Panc1 (cell line): Measurements from ENCODE around the gene MACROD2. TPM values are rescaled to one million over a fixed set of nuclear protein-coding genes. Genes with fewer than 3 reads are reported as not detected.
"Not testable (repeated sequence)": the region's sequence is repeated elsewhere in the genome, so short reads cannot be mapped to it uniquely, and the experiment has no call there.

Experiments used
- ATAC-seq: fragments of 200-7000 bp; cut with Tn5 transposase; 2 replicates; pipeline ENCODE4 v1.9.1; 2020; ENCODE audit warnings: mild to moderate bottlenecking, moderate library complexity
- BruUV-seq: library from RNA; stranded (reverse); fragments of 400-500 nt; replicated peaks from 2 replicates; lab custom pipeline; 2021; lab: Mats Ljungman, UMichigan
- CTCF ChIA-PET: fragments of 300-600 bp; sonication (Branson Sonifier 250); formaldehyde crosslinking; loops from one replicate; lab custom pipeline; 2022; ENCODE audit warnings: antibody characterized with exemption; lab: Charles Lee
- POLR2A ChIA-PET: fragments of 300-600 bp; sonication (Branson Sonifier 250); formaldehyde crosslinking; loops from one replicate; lab custom pipeline; 2022; ENCODE audit warnings: antibody characterized with exemption; lab: Charles Lee
- DNase-seq: peaks from one replicate; pipeline ENCODE4 v3.0.0-alpha.2; 2010; ENCODE audit warnings: low read depth, low spot score
- H3K27ac ChIP-seq: 2 replicates; pipeline ENCODE4 v1.5.1; 2011; ENCODE audit warnings: mild to moderate bottlenecking, low read length, inconsistent platforms
- H3K27me3 ChIP-seq: fragments of 200-500 bp; sonication (Bioruptor generic); 2 replicates; pipeline ENCODE4 v1.6.0; 2014; ENCODE audit warnings: low read length, inconsistent platforms; ENCODE audit not compliant: control insufficient read depth, insufficient read depth
- H3K36me3 ChIP-seq: fragments of 200-500 bp; sonication (Bioruptor generic); 2 replicates; pipeline ENCODE4 v1.5.1; 2014; ENCODE audit warnings: inconsistent platforms, mild to moderate bottlenecking, low read length, moderate library complexity; ENCODE audit not compliant: control insufficient read depth, insufficient read depth
- H3K4me1 ChIP-seq: 2 replicates; pipeline ENCODE4 v1.5.1; 2011; ENCODE audit warnings: inconsistent platforms, mild to moderate bottlenecking, low read length, moderate library complexity; ENCODE audit not compliant: control insufficient read depth, insufficient read depth
- H3K4me3 ChIP-seq, 2 experiments: 2 replicates each; pipeline ENCODE4 v1.5.1; 2011 to 2012; ENCODE audit warnings: low read depth in 2 of 2, low read length in 2 of 2, mild to moderate bottlenecking in 2 of 2, inconsistent platforms in 1 of 2, moderate library complexity in 1 of 2
- H3K9me3 ChIP-seq: fragments of 200-500 bp; sonication (Bioruptor generic); 2 replicates; pipeline ENCODE4 v1.5.1; 2014; ENCODE audit warnings: low read depth, mild to moderate bottlenecking, inconsistent platforms, low read length, moderate library complexity; ENCODE audit not compliant: control insufficient read depth, insufficient read depth
- POLR2AphosphoS5 ChIP-seq: IDR thresholded peaks from 2 replicates; pipeline ENCODE4 v1.6.1; 2012; ENCODE audit warnings: mild to moderate bottlenecking, low read depth, low read length, moderate library complexity
- REST ChIP-seq, 2 experiments: IDR thresholded peaks; 2 replicates each; pipeline ENCODE4 v1.6.1; 2011 to 2012; ENCODE audit warnings: low read depth in 2 of 2, control low read depth in 1 of 2, low read length in 1 of 2, mild to moderate bottlenecking in 1 of 2, moderate library complexity in 1 of 2; ENCODE audit not compliant: insufficient read depth in 1 of 2
- SIN3A ChIP-seq: IDR thresholded peaks from 2 replicates; pipeline ENCODE4 v1.6.1; 2012; ENCODE audit warnings: low read depth, mild to moderate bottlenecking, low read length, moderate library complexity, borderline replicate concordance; ENCODE audit not compliant: insufficient read depth
- TCF7L2 ChIP-seq: IDR thresholded peaks from 2 replicates; pipeline ENCODE4 v1.6.1; 2011; ENCODE audit warnings: mild to moderate bottlenecking, low read depth, low read length, inconsistent platforms
- in situ Hi-C: cut with HindIII; loops from 2 replicates; pipeline ENCODE4 v1.10.0; 2016; ENCODE audit warnings: low sequenced_read_pairs, low pct_unique_long_range_greater_than_20kb
- intact Hi-C: fragments of 100-400 bp; cut with micrococcal nuclease; formaldehyde crosslinking; loops from one replicate; pipeline ENCODE4 v1.10.0; 2022; ENCODE audit not compliant: unreplicated experiment
- total RNA-seq: library from RNA; stranded (reverse); gene quantifications from one replicate; pipeline ENCODE4 v1.2.1, GENCODE V29; 2021; ENCODE audit not compliant: unreplicated experiment
- TF ChIP-seq, protein P1 (sequence below): fragments of 450-650 bp; IDR thresholded peaks from 2 replicates; pipeline ENCODE4 v1.5.1; 2017; ENCODE audit warnings: mild to moderate bottlenecking

The MACROD2 gene
- total RNA-seq, 1 experiment from 2014 or later, result 1.2 TPM

DNA sequence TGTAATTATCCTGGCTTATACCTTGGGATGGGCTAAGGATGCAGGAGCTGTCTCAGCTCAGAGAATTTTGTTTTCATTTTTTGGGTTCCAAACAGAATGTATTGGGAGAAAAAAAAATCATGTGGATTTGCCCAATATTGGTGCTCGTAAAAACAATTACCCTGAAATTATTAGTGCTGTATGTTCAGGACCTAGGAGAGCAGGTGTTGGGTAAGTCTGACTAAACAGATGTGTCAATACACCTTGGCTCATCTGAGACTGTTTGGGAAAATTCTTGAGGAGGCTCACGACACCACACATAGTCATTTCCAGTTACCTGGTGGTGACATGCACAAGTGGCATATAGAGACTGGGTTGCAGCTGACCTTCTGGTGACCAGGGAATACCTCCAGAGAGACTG, 1144.2 kb downstream of the MACROD2 start:
- POLR2A ChIA-PET, result no interaction called here
- Histone ChIP-seq H3K36me3 (no peaks in the 10 kb centered on the region), H3K4me1 (no peaks in the 10 kb centered on the region), H3K4me3 (no peak overlapping the region), H3K9me3 (no peaks in the 10 kb centered on the region), H3K27me3 (no peaks in the 10 kb centered on the region), H3K27ac (no peak overlapping the region)
- in situ Hi-C loops (no loop called here), intact Hi-C loops (no loop called here)
- CTCF ChIA-PET, result no interaction called here
- BruUV-seq, result no TSS peak
- ATAC-seq (no peak), DNase-seq (no peak)
- TF ChIP-seq, protein P1, sequence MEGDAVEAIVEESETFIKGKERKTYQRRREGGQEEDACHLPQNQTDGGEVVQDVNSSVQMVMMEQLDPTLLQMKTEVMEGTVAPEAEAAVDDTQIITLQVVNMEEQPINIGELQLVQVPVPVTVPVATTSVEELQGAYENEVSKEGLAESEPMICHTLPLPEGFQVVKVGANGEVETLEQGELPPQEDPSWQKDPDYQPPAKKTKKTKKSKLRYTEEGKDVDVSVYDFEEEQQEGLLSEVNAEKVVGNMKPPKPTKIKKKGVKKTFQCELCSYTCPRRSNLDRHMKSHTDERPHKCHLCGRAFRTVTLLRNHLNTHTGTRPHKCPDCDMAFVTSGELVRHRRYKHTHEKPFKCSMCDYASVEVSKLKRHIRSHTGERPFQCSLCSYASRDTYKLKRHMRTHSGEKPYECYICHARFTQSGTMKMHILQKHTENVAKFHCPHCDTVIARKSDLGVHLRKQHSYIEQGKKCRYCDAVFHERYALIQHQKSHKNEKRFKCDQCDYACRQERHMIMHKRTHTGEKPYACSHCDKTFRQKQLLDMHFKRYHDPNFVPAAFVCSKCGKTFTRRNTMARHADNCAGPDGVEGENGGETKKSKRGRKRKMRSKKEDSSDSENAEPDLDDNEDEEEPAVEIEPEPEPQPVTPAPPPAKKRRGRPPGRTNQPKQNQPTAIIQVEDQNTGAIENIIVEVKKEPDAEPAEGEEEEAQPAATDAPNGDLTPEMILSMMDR, result no peak
- TF ChIP-seq POLR2AphosphoS5 (no peak), REST (IDR thresholded peaks at IDR 0.05; ENCODE audit: insufficient read depth in 1 of 2, low read depth in 2 of 2, low read length in 1 of 2) (no peak), SIN3A (no peak), TCF7L2 (no peak)

- Histone ChIP-seq H3K4me1 (no peaks in the 10 kb centered on the region), H3K9me3 (no peaks in the 10 kb centered on the region), H3K36me3 (no peaks in the 10 kb centered on the region), H3K27ac (no peak overlapping the region), H3K4me3 (no peak overlapping the region), H3K27me3 (no peaks in the 10 kb centered on the region)
- in situ Hi-C loops (no loop called here), intact Hi-C loops (no loop called here)
- ChIA-PET POLR2A (no interaction called here), CTCF (no interaction called here)
- DNase-seq (no peak), ATAC-seq (no peak)
- no TSS peak for BruUV-seq
- TF ChIP-seq, protein P1, result no peak
- TF ChIP-seq TCF7L2, result no peak
- TF ChIP-seq SIN3A, result no peak
- no peak for TF ChIP-seq POLR2AphosphoS5
- TF ChIP-seq REST (IDR thresholded peaks at IDR 0.05; ENCODE audit: insufficient read depth in 1 of 2, low read depth in 2 of 2, low read length in 1 of 2), result no peak
Observed at GRCh38 chr20:15140286-15140685, 1145.0 kb downstream of the MACROD2 start.

- intact Hi-C loops, POLR2A ChIA-PET, H3K4me3 ChIP-seq, H3K4me1 ChIP-seq, ATAC-seq, H3K27ac ChIP-seq, CTCF ChIA-PET, DNase-seq, H3K9me3 ChIP-seq, H3K36me3 ChIP-seq, in situ Hi-C loops, H3K27me3 ChIP-seq, BruUV-seq: not testable (repeated sequence)
Observed at GRCh38 chr20:15140940-15141339, 1145.6 kb downstream of the MACROD2 start.
